Adrenal gland (tissue), 12 donors: ENCODE measurements around the gene HPS1. TPM values are rescaled to one million over a fixed set of nuclear protein-coding genes. Genes with fewer than 3 reads are reported as not detected.
A peak's percentile ranks its signal among the peaks of the same experiment; 100 is the strongest.

Experiments used
- DNase-seq, 7 donors: peaks; one replicate each; pipeline ENCODE4 v3.0.0-alpha.2; 2019 to 2020
- H3K27ac ChIP-seq, 5 donors: fragments of 200-600 bp; sonication (generic) in 4 of 5; 1 replicate in 3 of 5; 2 replicates in 2 of 5; pipeline versions ENCODE4 v1.5.1 to v1.8.0; 2016 to 2020; ENCODE audit warnings: mild to moderate bottlenecking in 1 of 5
- H3K27me3 ChIP-seq: fragments of 200-600 bp; 2 replicates; pipeline ENCODE4 v1.8.0; 2021
- H3K36me3 ChIP-seq, 2 donors: fragments of 200-600 bp; replicated peaks in 1 of 2; 1 replicate in 1 of 2; 2 replicates in 1 of 2; pipeline versions ENCODE4 v1.5.1 to v1.8.0; 2018 to 2022
- H3K4me1 ChIP-seq, 2 donors: fragments of 200-600 bp; replicated peaks in 1 of 2; 1 replicate in 1 of 2; 2 replicates in 1 of 2; pipeline versions ENCODE4 v1.5.1 to v1.8.0; 2018 to 2021
- H3K4me3 ChIP-seq, 4 donors: fragments of 200-600 bp; sonication (generic) in 3 of 4; one replicate each; pipeline ENCODE4 v1.5.1; 2016 to 2018
- H3K9me3 ChIP-seq, 3 donors: fragments of 200-600 bp; sonication (generic) in 1 of 3; replicated peaks in 1 of 3; 1 replicate in 2 of 3; 2 replicates in 1 of 3; pipeline versions ENCODE4 v1.5.1 to v1.8.0; 2016 to 2021
- CTCF ChIP-seq, 6 experiments: fragments of 450-650 bp in 4 of 6; fragments of 200-600 bp in 2 of 6; sonication (generic) in 1 of 6; IDR thresholded peaks; 1 replicate in 5 of 6; 2 replicates in 1 of 6; pipeline versions ENCODE4 v1.5.1 to v1.8.0; 2016 to 2021; ENCODE audit warnings: antibody characterized with exemption in 6 of 6, mild to moderate bottlenecking in 2 of 6, moderate library complexity in 1 of 6
- POLR2A ChIP-seq, 2 donors: fragments of 450-650 bp; IDR thresholded peaks; one replicate each; pipeline ENCODE4 v1.6.1; 2017; ENCODE audit warnings: antibody characterized with exemption in 2 of 2, mild to moderate bottlenecking in 2 of 2, moderate library complexity in 1 of 2
- WGBS, 4 donors: extraction: QIAGEN DNeasy Blood & Tissue Kit in 2 of 4; methylation state at CpG; one replicate each; pipeline versions ENCODE4 v1.1.5 to v1.1.7; 2013 to 2017; 5-methylcytosine and 5-hydroxymethylcytosine counted together
- intact Hi-C, 2 donors: fragments of 100-400 bp; cut with DNase I; formaldehyde crosslinking; loops; one replicate each; pipeline versions ENCODE4 v1.14.1 to v1.15.0; 2022 to 2023
- polyA plus RNA-seq, 3 donors: library from polyadenylated mRNA; stranded (reverse); fragments of 200-250 nt in 2 of 3; fragments of 350-450 nt in 1 of 3; fragmentation: Illumina TruSeq in 1 of 3; extraction: RNeasy Lipid Tissue Mini Kit (QIAGEN cat#74804) in 1 of 3; gene quantifications; one replicate each; pipeline ENCODE4 v1.2.3, GENCODE V29; 2013 to 2014
- total RNA-seq, 9 donors: library from RNA; depleted of rRNA in 4 of 9; stranded (reverse); fragments of >200 nt in 4 of 9; fragments of 120-200 nt in 1 of 9; fragmentation: NEBNext Ultra II Directional in 1 of 9; extraction: Animal tissue kit (Norgen Biotek cat#: 25700) in 1 of 9; gene quantifications; one replicate each; pipeline versions ENCODE4 v1.1.0 to v1.2.4, GENCODE V29; 2013 to 2023
- donor health status: healthy with polysubstance abuse.
- donor health status: Bipolar disorder and iron deficiency.
- donor health status: DM: yes; HTN: yes; CAD: no.
- donor health status: DM: no; HTN: no; CAD: no.
- donor health status: DM: no; HTN: no; CAD: no.
- donor health status: DM: yes; HTN: yes; CAD: no.

HPS1 gene
- total and polyA plus RNA-seq, 12 donors, result 28.6 to 95.6 (median 70.3) TPM

DNA sequence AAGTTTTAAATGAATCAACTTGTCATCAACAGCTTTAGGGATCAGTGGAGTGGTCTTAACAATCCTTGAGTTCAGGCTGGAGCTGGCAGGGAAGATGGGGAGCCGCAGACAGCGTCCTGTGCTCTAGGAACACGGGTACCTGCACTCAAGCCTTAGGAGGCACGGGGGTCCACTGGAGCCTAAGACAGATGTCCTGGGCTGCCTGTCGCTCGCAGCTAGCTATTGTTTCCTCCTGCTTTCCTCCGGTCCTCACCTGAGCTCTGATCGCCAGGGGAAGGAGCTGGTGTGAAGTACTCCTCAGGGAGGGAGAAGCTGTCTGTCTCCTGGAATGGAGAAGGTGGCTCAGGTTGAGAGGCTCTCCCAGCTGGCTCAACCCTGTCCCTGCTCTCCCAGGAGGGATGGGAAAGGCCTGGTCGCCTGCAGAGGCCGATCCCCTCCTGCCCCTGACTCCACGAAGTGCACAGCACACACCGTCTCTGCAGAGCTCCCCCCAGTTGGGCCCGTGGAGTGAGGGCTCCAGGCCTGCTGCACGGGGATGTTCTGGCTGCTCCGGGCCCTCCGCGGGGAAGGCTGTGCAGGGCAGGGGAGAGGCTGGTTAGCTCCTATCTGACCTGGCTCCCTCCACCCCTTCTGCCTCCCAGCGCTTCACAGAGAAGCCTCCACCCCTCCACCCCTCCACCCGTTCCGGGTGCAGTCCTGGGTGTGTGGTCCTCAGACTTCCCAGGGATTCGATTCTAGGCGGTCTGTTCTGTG lies 17.2 kb downstream of the HPS1 start:
- H3K36me3 ChIP-seq, result peaks cover 0 to 77% of the 10 kb centered on the region in 2 donors
- WGBS, 4 donors, result 95 to 97% (median 95%) methylated on average over 11 to 22 of the region's 22 CpGs
- H3K9me3 ChIP-seq, result no peaks in the 10 kb centered on the region
- TF ChIP-seq CTCF (IDR thresholded peaks at IDR 0.05) (no peak), POLR2A (IDR thresholded peaks at IDR 0.05) (no peak)
- H3K4me1 ChIP-seq, result no peaks in the 10 kb centered on the region
- intact Hi-C loops, result no loop called here
- H3K4me3 ChIP-seq, result no peak overlapping the region
- H3K27me3 ChIP-seq, result no peaks in the 10 kb centered on the region
- no peak for DNase-seq
- no peak overlapping the region for H3K27ac ChIP-seq

- 94 to 100% (median 98%) methylated on average over 2 to 7 of the region's 7 CpGs for WGBS, 4 donors
- intact Hi-C loops, result no loop called here
- Histone ChIP-seq H3K27me3 (no peaks in the 10 kb centered on the region), H3K4me1 (no peaks in the 10 kb centered on the region), H3K36me3 (peaks cover 0 to 67% of the 10 kb centered on the region in 2 donors), H3K4me3 (no peak overlapping the region), H3K9me3 (no peaks in the 10 kb centered on the region), H3K27ac (no peak overlapping the region)
- peak in 1 of 7 donors; percentile 48 for DNase-seq
- TF ChIP-seq POLR2A (IDR thresholded peaks at IDR 0.05), result no peak
- no peak for TF ChIP-seq CTCF (IDR thresholded peaks at IDR 0.05)
These were observed 19.7 kb downstream of the HPS1 start for GRCh38 chr10:98427011-98427515.

DNA sequence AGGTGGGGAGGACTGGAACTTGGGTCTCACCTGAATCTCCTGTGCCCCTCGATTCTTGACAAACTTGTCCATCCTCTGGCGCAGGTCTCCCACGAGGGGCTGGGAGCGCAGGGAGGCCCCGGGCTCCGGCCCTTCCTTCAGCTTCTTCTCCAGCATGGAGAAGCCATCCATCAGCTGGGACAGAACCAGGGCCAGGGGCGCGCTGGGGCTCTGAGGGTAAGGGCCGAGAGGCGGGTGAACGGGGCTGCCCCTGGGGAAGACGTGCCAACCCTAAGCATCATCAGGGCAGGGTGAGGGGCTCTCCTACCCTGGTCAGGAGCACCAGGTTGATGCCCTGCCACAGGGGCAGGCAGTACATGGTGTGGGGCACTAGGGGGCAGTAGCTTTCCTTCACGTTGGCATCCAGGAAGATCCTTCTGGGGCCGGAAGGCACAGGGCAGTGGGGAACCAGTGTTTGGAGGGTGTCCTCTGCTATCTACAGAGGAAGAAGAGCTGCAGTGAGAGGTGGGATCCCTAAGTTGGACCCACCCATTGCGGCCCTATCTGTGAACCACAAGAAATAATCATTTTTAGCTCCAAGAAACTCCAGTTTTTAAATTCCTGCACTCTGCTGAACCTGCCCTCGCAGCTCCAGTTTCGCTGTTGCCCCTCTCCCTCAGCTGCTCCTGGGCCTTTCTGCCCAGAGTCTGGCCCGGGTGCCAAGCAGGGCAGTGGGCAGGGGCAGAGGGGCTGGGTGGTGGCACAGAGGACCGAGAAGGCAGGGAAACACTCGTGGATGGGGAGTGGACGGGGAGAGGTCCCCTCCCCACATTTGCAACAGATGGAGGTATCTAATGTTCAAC lies 21.0 kb downstream of the HPS1 start:
- Histone ChIP-seq H3K36me3 (peaks cover 0 to 54% of the 10 kb centered on the region in 2 donors), H3K27ac (no peak overlapping the region), H3K9me3 (no peaks in the 10 kb centered on the region), H3K4me3 (no peak overlapping the region), H3K4me1 (no peaks in the 10 kb centered on the region), H3K27me3 (no peaks in the 10 kb centered on the region)
- DNase-seq, result peak in 5 of 7 donors; percentile 38 to 67 (median 55)
- TF ChIP-seq CTCF (IDR thresholded peaks at IDR 0.05) (peak; percentile 37 to 64 (median 53)), POLR2A (IDR thresholded peaks at IDR 0.05) (no peak)
- 86 to 90% (median 88%) methylated on average over 10 to 21 of the region's 21 CpGs for WGBS, 4 donors
- intact Hi-C loops, result no loop called here
